ENCODE results near the gene ZNF664. TPM values are rescaled to one million over a fixed set of nuclear protein-coding genes. Genes with fewer than 3 reads are reported as not detected.

Gene ZNF664
- total RNA-seq, 2 experiments from 2014 or later: 45.9 to 50.4 TPM

- peak overlapping the region; percentile 62 for H3K27ac Mint-ChIP-seq
- no peaks in the 10 kb centered on the region for H3K9me3 Mint-ChIP-seq
- no peaks in the 10 kb centered on the region for H3K27me3 Mint-ChIP-seq
- DNase-seq (peak; percentile 63), ATAC-seq (ENCODE audit: low read depth) (peak; percentile 3)
- H3K4me1 Mint-ChIP-seq: peaks cover 15% of the 10 kb centered on the region
- H3K36me3 Mint-ChIP-seq: peaks cover 7% of the 10 kb centered on the region
- peak overlapping the region; percentile 89 for H3K4me3 Mint-ChIP-seq
- POLR2A ChIA-PET: no interaction called here
These were observed 732 bp downstream of the ZNF664 start for GRCh38 chr12:123973552-123974341.

- peaks cover 14% of the 10 kb centered on the region for H3K4me1 Mint-ChIP-seq
- peaks cover 7% of the 10 kb centered on the region for H3K36me3 Mint-ChIP-seq
- DNase-seq (no peak), ATAC-seq (ENCODE audit: low read depth) (no peak)
- POLR2A ChIA-PET: interaction anchor here (0.6 kb wide), 1 partner anchor 42 kb away, joined by 3 read pairs; no protein-coding TSS in a partner anchor
- H3K27me3 Mint-ChIP-seq: no peaks in the 10 kb centered on the region
- no peaks in the 10 kb centered on the region for H3K9me3 Mint-ChIP-seq
- H3K27ac Mint-ChIP-seq: no peak overlapping the region
- no peak overlapping the region for H3K4me3 Mint-ChIP-seq
These were observed 3.3 kb downstream of the ZNF664 start for GRCh38 chr12:123976227-123976826.

- Mint-ChIP-seq H3K27ac (no peak overlapping the region), H3K4me3 (no peak overlapping the region), H3K9me3 (no peaks in the 10 kb centered on the region), H3K36me3 (peaks cover 5% of the 10 kb centered on the region), H3K27me3 (no peaks in the 10 kb centered on the region), H3K4me1 (peaks cover 5% of the 10 kb centered on the region)
- ATAC-seq (ENCODE audit: low read depth) (no peak), DNase-seq (no peak)
- POLR2A ChIA-PET: no interaction called here
These were observed 6.6 kb downstream of the ZNF664 start for GRCh38 chr12:123979566-123979965.

DNA sequence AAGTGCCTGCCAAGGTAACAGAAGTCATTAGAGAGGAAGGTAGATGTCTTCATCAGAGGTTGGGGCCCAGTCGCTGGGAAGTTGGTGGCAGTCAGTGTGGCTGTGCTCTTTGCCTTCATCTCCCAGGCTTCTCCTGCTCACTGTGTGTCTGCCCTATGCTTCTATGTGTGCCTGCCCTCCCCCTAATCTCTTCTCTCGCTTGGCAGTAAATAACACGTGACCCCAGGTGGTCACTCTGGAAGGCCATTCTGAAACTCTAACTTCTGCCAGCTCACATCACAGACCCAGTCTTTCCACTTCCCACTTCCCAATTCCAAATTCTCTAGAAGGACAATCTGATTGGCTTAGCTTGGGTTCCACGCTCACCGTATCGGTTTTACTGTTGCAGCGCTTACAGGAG is 9.3 kb downstream of the ZNF664 start:
- H3K9me3 Mint-ChIP-seq: no peaks in the 10 kb centered on the region
- POLR2A ChIA-PET: no interaction called here

GRCh38 chr12:123983822-123984485 is 10.9 kb downstream of the ZNF664 start:
- ATAC-seq (ENCODE audit: low read depth) (peak; percentile 54), DNase-seq (no peak)
- Mint-ChIP-seq H3K36me3 (peaks cover 9% of the 10 kb centered on the region), H3K9me3 (no peaks in the 10 kb centered on the region), H3K4me1 (peaks cover 7% of the 10 kb centered on the region), H3K27me3 (no peaks in the 10 kb centered on the region), H3K27ac (no peak overlapping the region), H3K4me3 (no peak overlapping the region)
- POLR2A ChIA-PET: interaction anchor here (1.6 kb wide), 1 partner anchor 12 kb away, joined by 3 read pairs; no protein-coding TSS in a partner anchor

More for the DNA sequence above, 9.3 kb downstream of the ZNF664 start:
- H3K27ac Mint-ChIP-seq: no peak overlapping the region
- no peaks in the 10 kb centered on the region for H3K36me3 Mint-ChIP-seq
- no peak overlapping the region for H3K4me3 Mint-ChIP-seq
- no peak for ATAC-seq (ENCODE audit: low read depth)
- DNase-seq: no peak
- H3K4me1 Mint-ChIP-seq: peaks cover 3% of the 10 kb centered on the region
- no peaks in the 10 kb centered on the region for H3K27me3 Mint-ChIP-seq

DNA sequence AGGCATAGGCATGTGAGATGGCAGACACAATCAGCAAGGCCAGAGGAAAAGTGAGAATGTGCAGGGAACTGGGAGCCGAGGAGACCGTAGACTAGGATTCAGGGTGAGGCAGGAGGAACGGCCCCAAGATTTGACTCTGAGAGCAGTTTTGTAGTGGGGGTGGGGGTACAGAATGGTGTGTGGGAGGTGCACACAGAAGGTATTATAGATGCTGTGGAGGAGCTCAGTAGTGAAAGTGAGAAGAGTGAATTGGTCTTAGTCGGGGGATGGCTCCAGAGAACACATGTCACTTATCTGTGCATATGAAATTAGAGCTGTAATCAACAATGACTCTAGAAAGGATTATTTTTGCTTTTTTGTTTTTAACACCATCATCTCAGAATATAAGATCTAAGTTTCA is 11.9 kb downstream of the ZNF664 start:
- ATAC-seq (ENCODE audit: low read depth): no peak
- POLR2A ChIA-PET: interaction anchor here (1.6 kb wide), 1 partner anchor 13 kb away, joined by 3 read pairs; no protein-coding TSS in a partner anchor
- Mint-ChIP-seq H3K27ac (no peak overlapping the region), H3K4me1 (peaks cover 11% of the 10 kb centered on the region), H3K4me3 (no peak overlapping the region), H3K36me3 (peaks cover 11% of the 10 kb centered on the region), H3K9me3 (no peaks in the 10 kb centered on the region), H3K27me3 (no peaks in the 10 kb centered on the region)
- no peak for DNase-seq

DNA sequence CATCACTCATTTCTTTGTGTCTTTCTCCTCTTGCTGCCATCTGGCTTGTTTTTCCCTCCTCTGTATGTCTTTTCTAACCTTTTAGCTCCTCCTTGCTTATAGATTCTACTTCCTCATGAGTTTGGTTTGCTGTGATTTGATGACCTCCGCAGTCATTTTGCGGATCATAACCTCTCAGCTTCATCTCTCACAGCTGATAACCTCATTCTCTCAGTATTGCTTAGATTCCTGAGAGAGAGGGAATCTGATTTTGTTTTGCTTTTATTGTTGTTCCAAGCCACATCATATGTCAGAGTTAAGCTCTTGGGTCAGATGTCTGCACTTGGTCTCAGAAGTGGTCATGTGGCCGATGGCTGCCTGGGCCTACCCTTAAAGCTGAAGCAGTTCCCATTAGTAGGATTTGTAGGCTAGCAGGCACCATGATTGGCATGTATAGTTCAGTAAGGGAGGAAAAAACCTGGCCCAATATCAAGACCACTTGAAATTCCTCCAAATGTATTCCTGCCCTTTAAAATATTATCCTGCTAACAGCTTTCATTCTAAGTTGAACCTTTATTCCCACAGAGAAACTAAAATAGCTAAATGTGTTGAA is 13.5 kb downstream of the ZNF664 start:
- ATAC-seq (ENCODE audit: low read depth) (no peak), DNase-seq (no peak)
- Mint-ChIP-seq H3K9me3 (no peaks in the 10 kb centered on the region), H3K27me3 (no peaks in the 10 kb centered on the region), H3K4me1 (peaks cover 18% of the 10 kb centered on the region), H3K4me3 (no peak overlapping the region), H3K27ac (no peak overlapping the region), H3K36me3 (peaks cover 11% of the 10 kb centered on the region)
- POLR2A ChIA-PET: interaction anchor here (0.6 kb wide), 2 partner anchors 274 to 403 kb away, joined by 3 read pairs; partner anchors contain the start of gene ATP6V0A2

- H3K36me3 Mint-ChIP-seq: peaks cover 11% of the 10 kb centered on the region
- DNase-seq (no peak), ATAC-seq (ENCODE audit: low read depth) (no peak)
- no peaks in the 10 kb centered on the region for H3K9me3 Mint-ChIP-seq
- POLR2A ChIA-PET: interaction anchor here (0.6 kb wide), 2 partner anchors 275 to 404 kb away, joined by 3 read pairs; partner anchors contain the start of gene ATP6V0A2
- H3K4me3 Mint-ChIP-seq: no peak overlapping the region
- no peaks in the 10 kb centered on the region for H3K27me3 Mint-ChIP-seq
- no peak overlapping the region for H3K27ac Mint-ChIP-seq
- H3K4me1 Mint-ChIP-seq: peaks cover 18% of the 10 kb centered on the region
These were observed 14.0 kb downstream of the ZNF664 start for GRCh38 chr12:123987022-123987421.

DNA sequence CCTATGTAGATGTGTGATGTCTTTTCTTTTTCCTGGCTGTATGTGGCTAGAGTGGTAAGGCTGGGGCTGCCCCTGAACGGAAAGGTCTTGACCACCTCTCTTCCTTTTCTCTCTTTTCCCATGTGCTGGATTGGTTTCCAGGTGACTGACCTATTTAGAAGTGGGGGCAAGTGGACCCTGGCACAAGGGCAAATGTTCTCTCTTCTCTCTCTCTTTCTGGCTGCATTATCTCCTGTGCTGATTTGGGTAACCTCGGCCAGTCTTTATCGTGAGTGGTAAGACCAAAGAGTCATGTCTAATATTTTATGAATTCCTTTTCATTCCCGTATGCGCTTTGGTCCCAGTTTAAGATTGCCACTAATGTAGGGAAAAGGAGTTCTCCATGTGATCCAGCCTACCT is 16.2 kb downstream of the ZNF664 start:
- Mint-ChIP-seq H3K9me3 (no peaks in the 10 kb centered on the region), H3K36me3 (peaks cover 11% of the 10 kb centered on the region), H3K4me3 (no peak overlapping the region), H3K4me1 (peaks cover 17% of the 10 kb centered on the region), H3K27ac (no peak overlapping the region), H3K27me3 (no peaks in the 10 kb centered on the region)
- POLR2A ChIA-PET: no interaction called here
- DNase-seq (no peak), ATAC-seq (ENCODE audit: low read depth) (no peak)

DNA sequence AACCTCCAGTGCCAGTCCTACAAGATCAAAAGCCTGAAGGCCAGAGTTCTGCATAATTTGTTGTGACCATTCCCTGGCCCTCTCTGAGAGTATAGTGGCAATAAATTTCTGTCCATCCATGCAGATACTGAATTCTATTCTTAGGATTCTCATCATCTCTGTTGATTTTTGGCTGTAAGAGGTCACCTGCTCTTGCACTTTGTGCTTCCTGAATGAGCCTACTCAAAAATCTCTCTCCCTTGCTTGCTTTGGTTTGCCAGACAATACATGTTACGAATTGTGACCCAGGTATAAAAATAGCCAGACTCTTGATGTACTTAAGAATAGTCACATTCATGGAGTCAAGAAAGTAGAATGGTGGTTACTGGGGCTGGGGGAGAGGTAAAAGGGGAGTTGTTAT is 16.7 kb downstream of the ZNF664 start:
- DNase-seq (no peak), ATAC-seq (ENCODE audit: low read depth) (no peak)
- no peaks in the 10 kb centered on the region for H3K27me3 Mint-ChIP-seq
- no peaks in the 10 kb centered on the region for H3K9me3 Mint-ChIP-seq
- peaks cover 15% of the 10 kb centered on the region for H3K36me3 Mint-ChIP-seq
- H3K4me1 Mint-ChIP-seq: peaks cover 20% of the 10 kb centered on the region
- no peak overlapping the region for H3K4me3 Mint-ChIP-seq
- POLR2A ChIA-PET: no interaction called here
- H3K27ac Mint-ChIP-seq: no peak overlapping the region

GRCh38 chr12:123990511-123990910 is 17.5 kb downstream of the ZNF664 start:
- POLR2A ChIA-PET: interaction anchor here (0.5 kb wide), 1 partner anchor 244 kb away, joined by 5 read pairs; no protein-coding TSS in a partner anchor
- no peaks in the 10 kb centered on the region for H3K9me3 Mint-ChIP-seq
- H3K27me3 Mint-ChIP-seq: no peaks in the 10 kb centered on the region
- ATAC-seq (ENCODE audit: low read depth): no peak
- H3K4me3 Mint-ChIP-seq: no peak overlapping the region
- H3K4me1 Mint-ChIP-seq: peaks cover 21% of the 10 kb centered on the region
- peaks cover 16% of the 10 kb centered on the region for H3K36me3 Mint-ChIP-seq
- peak overlapping the region; percentile 1 for H3K27ac Mint-ChIP-seq
- DNase-seq: no peak

DNA sequence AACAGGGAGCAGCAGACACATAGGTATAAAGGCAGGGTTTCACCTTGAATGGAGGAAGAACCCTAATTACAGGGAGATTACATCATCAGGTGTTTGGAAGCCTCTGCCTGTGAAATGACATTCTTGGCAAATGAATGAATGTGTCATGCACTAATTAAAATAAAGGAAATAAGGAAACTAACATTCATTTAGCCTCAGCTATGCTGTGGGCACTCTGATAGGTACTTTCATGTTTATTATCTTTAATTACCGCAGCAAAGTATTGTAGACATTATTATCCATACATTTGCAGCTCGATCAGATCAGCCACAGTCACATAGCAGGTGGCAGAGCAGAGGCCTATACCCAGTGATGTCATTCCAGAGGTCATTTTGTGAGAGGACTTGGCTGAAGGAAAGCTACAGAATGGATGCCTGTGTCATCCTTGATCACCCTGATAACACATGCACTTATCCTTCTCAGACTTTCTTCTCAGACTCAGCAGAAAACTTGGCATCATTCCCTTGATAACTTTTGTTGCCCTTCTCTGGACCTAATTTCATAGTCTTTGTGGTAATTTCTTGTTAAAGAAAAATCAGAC is 18.4 kb downstream of the ZNF664 start:
- H3K36me3 Mint-ChIP-seq: peaks cover 16% of the 10 kb centered on the region
- ATAC-seq (ENCODE audit: low read depth): no peak
- H3K27ac Mint-ChIP-seq: no peak overlapping the region
- H3K4me3 Mint-ChIP-seq: no peak overlapping the region
- POLR2A ChIA-PET: no interaction called here
- peaks cover 28% of the 10 kb centered on the region for H3K4me1 Mint-ChIP-seq
- no peaks in the 10 kb centered on the region for H3K9me3 Mint-ChIP-seq
- H3K27me3 Mint-ChIP-seq: no peaks in the 10 kb centered on the region
- DNase-seq: no peak
